ENCODE data around the gene CACNA1C.

Gene CACNA1C

GRCh38 chr12:2307550-2307949 lies 254.8 kb downstream of the CACNA1C start:
- in situ Hi-C loops (cut with HindIII; ENCODE audit: low pct_ligation_motif_present, low sequenced_read_pairs): no loop called here
- no peak for DNase-seq
- Histone ChIP-seq H3K27ac (no peak overlapping the region), H3K27me3 (replicated peaks) (no peaks in the 10 kb centered on the region), H3K36me3 (replicated peaks) (no peaks in the 10 kb centered on the region), H3K4me3 (ENCODE audit: low read depth, low read length) (no peak overlapping the region)
- no peak for TF ChIP-seq CTCF (IDR thresholded peaks at IDR 0.05; ENCODE audit: low read depth, low read length, missing control alignments)

- in situ Hi-C loops (cut with HindIII; ENCODE audit: low pct_ligation_motif_present, low sequenced_read_pairs): no loop called here
- Histone ChIP-seq H3K36me3 (replicated peaks) (no peaks in the 10 kb centered on the region), H3K27ac (no peak overlapping the region), H3K27me3 (replicated peaks) (no peaks in the 10 kb centered on the region), H3K4me3 (ENCODE audit: low read depth, low read length) (no peak overlapping the region)
- no peak for TF ChIP-seq CTCF (IDR thresholded peaks at IDR 0.05; ENCODE audit: low read depth, low read length, missing control alignments)
- no peak for DNase-seq
These were observed 256.9 kb downstream of the CACNA1C start for GRCh38 chr12:2309647-2310046.

- Histone ChIP-seq H3K27ac (no peak overlapping the region), H3K36me3 (replicated peaks) (no peaks in the 10 kb centered on the region), H3K27me3 (replicated peaks) (no peaks in the 10 kb centered on the region), H3K4me3 (ENCODE audit: low read depth, low read length) (no peak overlapping the region)
- no peak for TF ChIP-seq CTCF (IDR thresholded peaks at IDR 0.05; ENCODE audit: low read depth, low read length, missing control alignments)
- DNase-seq: no peak
- in situ Hi-C loops (cut with HindIII; ENCODE audit: low pct_ligation_motif_present, low sequenced_read_pairs): no loop called here
These were observed 258.4 kb downstream of the CACNA1C start for GRCh38 chr12:2311020-2311778.

GRCh38 chr12:2312175-2312574 lies 259.4 kb downstream of the CACNA1C start:
- no peak for DNase-seq
- Histone ChIP-seq H3K4me3 (ENCODE audit: low read depth, low read length) (no peak overlapping the region), H3K36me3 (replicated peaks) (no peaks in the 10 kb centered on the region), H3K27me3 (replicated peaks) (no peaks in the 10 kb centered on the region), H3K27ac (no peak overlapping the region)
- no peak for TF ChIP-seq CTCF (IDR thresholded peaks at IDR 0.05; ENCODE audit: low read depth, low read length, missing control alignments)
- in situ Hi-C loops (cut with HindIII; ENCODE audit: low pct_ligation_motif_present, low sequenced_read_pairs): no loop called here

- H3K4me3 ChIP-seq (ENCODE audit: low read depth, low read length): no peak overlapping the region
- H3K27me3 ChIP-seq (replicated peaks): no peaks in the 10 kb centered on the region
- no peaks in the 10 kb centered on the region for H3K36me3 ChIP-seq (replicated peaks)
- in situ Hi-C loops (cut with HindIII; ENCODE audit: low pct_ligation_motif_present, low sequenced_read_pairs): no loop called here
- no peak for TF ChIP-seq CTCF (IDR thresholded peaks at IDR 0.05; ENCODE audit: low read depth, low read length, missing control alignments)
- no peak overlapping the region for H3K27ac ChIP-seq
- DNase-seq: no peak
These were observed 260.0 kb downstream of the CACNA1C start for GRCh38 chr12:2312770-2313169.

- H3K27me3 ChIP-seq (replicated peaks): no peaks in the 10 kb centered on the region
- in situ Hi-C loops (cut with HindIII; ENCODE audit: low pct_ligation_motif_present, low sequenced_read_pairs): no loop called here
- H3K27ac ChIP-seq: no peak overlapping the region
- no peak for TF ChIP-seq CTCF (IDR thresholded peaks at IDR 0.05; ENCODE audit: low read depth, low read length, missing control alignments)
- no peak overlapping the region for H3K4me3 ChIP-seq (ENCODE audit: low read depth, low read length)
- H3K36me3 ChIP-seq (replicated peaks): no peaks in the 10 kb centered on the region
- DNase-seq: no peak
These were observed 261.7 kb downstream of the CACNA1C start for GRCh38 chr12:2314492-2314891.

All from brain microvascular endothelial cell (primary cell).